Vagina (tissue), 2 donors: ENCODE data around the gene ELOVL5. TPM values are rescaled to one million over a fixed set of nuclear protein-coding genes. Genes with fewer than 3 reads are reported as not detected.

ENCODE experiments used
- DNase-seq, 2 donors: peaks; one replicate each; pipeline ENCODE4 v3.0.0-alpha.2; 2017; ENCODE audit errors: extremely low spot score in 2 of 2
- H3K27ac ChIP-seq: fragments of 200-600 bp; sonication (generic); one replicate; pipeline ENCODE4 v1.5.1; 2019
- H3K27me3 ChIP-seq: fragments of 200-600 bp; sonication (generic); one replicate; pipeline ENCODE4 v1.5.1; 2019
- H3K36me3 ChIP-seq, 2 donors: fragments of 200-600 bp; sonication (generic); one replicate each; pipeline ENCODE4 v1.5.1; 2017 to 2019
- H3K4me1 ChIP-seq: fragments of 200-600 bp; sonication (generic); one replicate; pipeline ENCODE4 v1.5.1; 2019
- H3K4me3 ChIP-seq, 2 donors: fragments of 200-600 bp; sonication (generic); 1 replicate in 1 of 2; 2 replicates in 1 of 2; pipeline ENCODE4 v1.5.1; 2016 to 2019
- H3K9me3 ChIP-seq: fragments of 200-600 bp; sonication (generic); one replicate; pipeline ENCODE4 v1.5.1; 2019
- CTCF ChIP-seq, 3 experiments: fragments of 450-650 bp in 2 of 3; fragments of 200-600 bp in 1 of 3; sonication (generic) in 1 of 3; IDR thresholded peaks; one replicate each; pipeline ENCODE4 v1.5.1; 2017 to 2019; ENCODE audit warnings: antibody characterized with exemption in 3 of 3, mild to moderate bottlenecking in 2 of 3, moderate library complexity in 2 of 3
- POLR2A ChIP-seq, 2 donors: fragments of 450-650 bp; IDR thresholded peaks; one replicate each; pipeline ENCODE4 v1.6.1; 2017; ENCODE audit warnings: antibody characterized with exemption in 2 of 2, mild to moderate bottlenecking in 2 of 2, moderate library complexity in 2 of 2
- POLR2AphosphoS5 ChIP-seq, 2 donors: sonication (generic); formaldehyde crosslinking; IDR thresholded peaks; one replicate each; pipeline ENCODE4 v1.9.0; 2017; ENCODE audit warnings: antibody characterized with exemption in 2 of 2, mild to moderate bottlenecking in 2 of 2, low read depth in 1 of 2; ENCODE audit not compliant: insufficient read depth in 1 of 2
- intact Hi-C: fragments of 100-400 bp; cut with DNase I; formaldehyde crosslinking; loops from one replicate; pipeline ENCODE4 v1.15.1; 2023
- total RNA-seq: library from RNA; depleted of rRNA; stranded (reverse); fragments of >200 nt; gene quantifications from one replicate; pipeline ENCODE4 v1.2.3, GENCODE V29; 2016

The ELOVL5 gene
- total RNA-seq, 1 donor from 2014 or later: 42.5 TPM

GRCh38 chr6:53326372-53327016 lies 22.3 kb downstream of the ELOVL5 start:
- Histone ChIP-seq H3K4me1 (peaks cover 50% of the 10 kb centered on the region), H3K9me3 (no peaks in the 10 kb centered on the region), H3K27ac (peak overlapping the region; percentile 37), H3K4me3 (no peak overlapping the region), H3K36me3 (no peaks in the 10 kb centered on the region), H3K27me3 (no peaks in the 10 kb centered on the region)
- intact Hi-C loops: no loop called here
- TF ChIP-seq POLR2A (IDR thresholded peaks at IDR 0.05) (no peak), POLR2AphosphoS5 (IDR thresholded peaks at IDR 0.05; ENCODE audit: insufficient read depth in 1 of 2, low read depth in 1 of 2) (peak in 1 of 2 donors; percentile 63)
- no peak for DNase-seq

GRCh38 chr6:53325785-53326184 lies 23.0 kb downstream of the ELOVL5 start:
- Histone ChIP-seq H3K4me1 (peaks cover 52% of the 10 kb centered on the region), H3K4me3 (no peak overlapping the region), H3K9me3 (no peaks in the 10 kb centered on the region), H3K27ac (peak overlapping the region; percentile 13), H3K36me3 (no peaks in the 10 kb centered on the region), H3K27me3 (no peaks in the 10 kb centered on the region)
- DNase-seq: no peak
- no peak for TF ChIP-seq CTCF (IDR thresholded peaks at IDR 0.05)
- TF ChIP-seq POLR2A (IDR thresholded peaks at IDR 0.05): no peak
- no peak for TF ChIP-seq POLR2AphosphoS5 (IDR thresholded peaks at IDR 0.05; ENCODE audit: insufficient read depth in 1 of 2, low read depth in 1 of 2)
- intact Hi-C loops: no loop called here

- H3K4me1 ChIP-seq: peaks cover 44% of the 10 kb centered on the region
- no peaks in the 10 kb centered on the region for H3K36me3 ChIP-seq
- no peak for DNase-seq
- intact Hi-C loops: no loop called here
- no peak overlapping the region for H3K27ac ChIP-seq
- H3K27me3 ChIP-seq: no peaks in the 10 kb centered on the region
- no peak for TF ChIP-seq CTCF (IDR thresholded peaks at IDR 0.05)
- TF ChIP-seq POLR2AphosphoS5 (IDR thresholded peaks at IDR 0.05; ENCODE audit: insufficient read depth in 1 of 2, low read depth in 1 of 2): no peak
- TF ChIP-seq POLR2A (IDR thresholded peaks at IDR 0.05): no peak
- no peaks in the 10 kb centered on the region for H3K9me3 ChIP-seq
- no peak overlapping the region for H3K4me3 ChIP-seq
These were observed 26.3 kb downstream of the ELOVL5 start for GRCh38 chr6:53322188-53323029.

- Histone ChIP-seq H3K4me3 (no peak overlapping the region), H3K27me3 (no peaks in the 10 kb centered on the region), H3K9me3 (no peaks in the 10 kb centered on the region), H3K36me3 (no peaks in the 10 kb centered on the region), H3K27ac (no peak overlapping the region), H3K4me1 (peaks cover 38% of the 10 kb centered on the region)
- no peak for DNase-seq
- intact Hi-C loops: no loop called here
- no peak for TF ChIP-seq POLR2AphosphoS5 (IDR thresholded peaks at IDR 0.05; ENCODE audit: insufficient read depth in 1 of 2, low read depth in 1 of 2)
- TF ChIP-seq CTCF (IDR thresholded peaks at IDR 0.05): no peak
- no peak for TF ChIP-seq POLR2A (IDR thresholded peaks at IDR 0.05)
These were observed 27.0 kb downstream of the ELOVL5 start for GRCh38 chr6:53321701-53322100.

- Histone ChIP-seq H3K4me1 (peaks cover 38% of the 10 kb centered on the region), H3K27ac (no peak overlapping the region), H3K36me3 (no peaks in the 10 kb centered on the region), H3K27me3 (no peaks in the 10 kb centered on the region), H3K9me3 (no peaks in the 10 kb centered on the region), H3K4me3 (no peak overlapping the region)
- no peak for TF ChIP-seq POLR2AphosphoS5 (IDR thresholded peaks at IDR 0.05; ENCODE audit: insufficient read depth in 1 of 2, low read depth in 1 of 2)
- TF ChIP-seq POLR2A (IDR thresholded peaks at IDR 0.05): no peak
- no peak for TF ChIP-seq CTCF (IDR thresholded peaks at IDR 0.05)
- intact Hi-C loops: no loop called here
- no peak for DNase-seq
These were observed 27.8 kb downstream of the ELOVL5 start for GRCh38 chr6:53320964-53321363.
